ENCODE results near the gene PLAAT2. TPM values are rescaled to one million over a fixed set of nuclear protein-coding genes. Genes with fewer than 3 reads are reported as not detected.

Gene PLAAT2
- total and polyA plus RNA-seq, 2 of the 13 experiments (the other 11 are each of a cell fraction or from before 2014, with no cell fraction given): 0.22 TPM; not detected in 1

GRCh38 chr11:63592975-63593395 is 29.8 kb upstream of the PLAAT2 start (continued):
- TF ChIP-seq, protein P1, sequence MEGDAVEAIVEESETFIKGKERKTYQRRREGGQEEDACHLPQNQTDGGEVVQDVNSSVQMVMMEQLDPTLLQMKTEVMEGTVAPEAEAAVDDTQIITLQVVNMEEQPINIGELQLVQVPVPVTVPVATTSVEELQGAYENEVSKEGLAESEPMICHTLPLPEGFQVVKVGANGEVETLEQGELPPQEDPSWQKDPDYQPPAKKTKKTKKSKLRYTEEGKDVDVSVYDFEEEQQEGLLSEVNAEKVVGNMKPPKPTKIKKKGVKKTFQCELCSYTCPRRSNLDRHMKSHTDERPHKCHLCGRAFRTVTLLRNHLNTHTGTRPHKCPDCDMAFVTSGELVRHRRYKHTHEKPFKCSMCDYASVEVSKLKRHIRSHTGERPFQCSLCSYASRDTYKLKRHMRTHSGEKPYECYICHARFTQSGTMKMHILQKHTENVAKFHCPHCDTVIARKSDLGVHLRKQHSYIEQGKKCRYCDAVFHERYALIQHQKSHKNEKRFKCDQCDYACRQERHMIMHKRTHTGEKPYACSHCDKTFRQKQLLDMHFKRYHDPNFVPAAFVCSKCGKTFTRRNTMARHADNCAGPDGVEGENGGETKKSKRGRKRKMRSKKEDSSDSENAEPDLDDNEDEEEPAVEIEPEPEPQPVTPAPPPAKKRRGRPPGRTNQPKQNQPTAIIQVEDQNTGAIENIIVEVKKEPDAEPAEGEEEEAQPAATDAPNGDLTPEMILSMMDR (CRISPR knock-in tag; IDR thresholded peaks at IDR 0.05): peak; percentile 75
- TF ChIP-seq RCOR2 (CRISPR knock-in tag; IDR thresholded peaks at IDR 0.05): no peak
- TF ChIP-seq ZBTB8A (CRISPR knock-in tag; IDR thresholded peaks at IDR 0.05; ENCODE audit: borderline replicate concordance, low read depth): no peak
- no peak for TF ChIP-seq ATF7-NPFF (CRISPR knock-in tag; IDR thresholded peaks at IDR 0.05; ENCODE audit: low read depth)
- no peak for TF ChIP-seq BHLHE40 (IDR thresholded peaks at IDR 0.05; ENCODE audit: low read length)
- TF ChIP-seq SUZ12 (IDR thresholded peaks at IDR 0.05; ENCODE audit: low read depth, low read length): no peak
- TF ChIP-seq TSC22D2 (CRISPR knock-in tag; IDR thresholded peaks at IDR 0.05; ENCODE audit: borderline replicate concordance): no peak
- TF ChIP-seq ZNF562 (CRISPR knock-in tag; IDR thresholded peaks at IDR 0.05; ENCODE audit: borderline replicate concordance): no peak
- TF ChIP-seq CREB3 (CRISPR knock-in tag; IDR thresholded peaks at IDR 0.05): no peak
- no peak for TF ChIP-seq ZNF430 (CRISPR knock-in tag; IDR thresholded peaks at IDR 0.05)
- no peak for TF ChIP-seq ARNT (IDR thresholded peaks at IDR 0.05)
- TF ChIP-seq POLR2A (IDR thresholded peaks at IDR 0.05; ENCODE audit: insufficient read depth in 1 of 2, low read depth in 2 of 2, low read length in 2 of 2): no peak
- TF ChIP-seq FOSL1 (CRISPR knock-in tag; IDR thresholded peaks at IDR 0.05; ENCODE audit: borderline replicate concordance): no peak
- no peak for TF ChIP-seq HDAC1 (CRISPR knock-in tag; IDR thresholded peaks at IDR 0.05)
